Esophagus muscularis mucosa (tissue), 4 donors: ENCODE data around the gene ABHD8. TPM values are rescaled to one million over a fixed set of nuclear protein-coding genes. Genes with fewer than 3 reads are reported as not detected.
A peak's percentile ranks its signal among the peaks of the same experiment; 100 is the strongest.

ENCODE experiments used
- DNase-seq: peaks from one replicate; pipeline ENCODE4 v3.0.0-alpha.2; 2017; ENCODE audit errors: extremely low spot score
- H3K27ac ChIP-seq, 4 donors: fragments of 200-600 bp; sonication (generic); replicated peaks in 1 of 4; 1 replicate in 3 of 4; 2 replicates in 1 of 4; pipeline ENCODE4 v1.5.1; 2016 to 2019; ENCODE audit warnings: mild to moderate bottlenecking in 1 of 4
- H3K27me3 ChIP-seq, 4 donors: fragments of 200-600 bp; sonication (generic); one replicate each; pipeline versions ENCODE4 v1.5.1 to v1.6.0; 2016 to 2019
- H3K36me3 ChIP-seq, 4 donors: fragments of 200-600 bp; sonication (generic); one replicate each; pipeline ENCODE4 v1.5.1; 2016 to 2019
- H3K4me1 ChIP-seq, 4 donors: fragments of 200-600 bp; sonication (generic); one replicate each; pipeline ENCODE4 v1.5.1; 2016 to 2019
- H3K4me3 ChIP-seq, 4 donors: fragments of 200-600 bp; sonication (generic); 1 replicate in 2 of 4; 2 replicates in 2 of 4; pipeline ENCODE4 v1.5.1; 2016 to 2019; ENCODE audit warnings: mild to moderate bottlenecking in 4 of 4, moderate library complexity in 1 of 4
- H3K9me3 ChIP-seq, 4 donors: fragments of 200-600 bp; sonication (generic); 1 replicate in 3 of 4; 2 replicates in 1 of 4; pipeline ENCODE4 v1.5.1; 2016 to 2019
- EP300 ChIP-seq: sonication (generic); formaldehyde crosslinking; IDR thresholded peaks from one replicate; pipeline ENCODE4 v1.6.1; 2017; ENCODE audit warnings: antibody characterized with exemption
- POLR2A ChIP-seq: fragments of 450-650 bp; IDR thresholded peaks from one replicate; pipeline ENCODE4 v1.6.1; 2017; ENCODE audit warnings: antibody characterized with exemption, moderate library complexity, mild to moderate bottlenecking, low read depth
- POLR2AphosphoS5 ChIP-seq, 2 donors: sonication (generic); formaldehyde crosslinking; IDR thresholded peaks; one replicate each; pipeline ENCODE4 v1.6.1; 2017; ENCODE audit warnings: antibody characterized with exemption in 2 of 2
- WGBS: methylation state at CpG from one replicate; pipeline ENCODE4 v1.1.5; 2018; 5-methylcytosine and 5-hydroxymethylcytosine counted together
- intact Hi-C: fragments of 100-400 bp; cut with DNase I; formaldehyde crosslinking; loops from one replicate; pipeline ENCODE4 v1.15.1; 2023
- total RNA-seq, 4 donors: library from RNA; depleted of rRNA; stranded (reverse); fragments of >200 nt; gene quantifications; one replicate each; pipeline versions ENCODE4 v1.1.0 to v1.2.1, GENCODE V29; 2016
- TF ChIP-seq, protein P1 (sequence below), 3 experiments: fragments of 200-600 bp in 2 of 3; fragments of 450-650 bp in 1 of 3; sonication (generic) in 2 of 3; IDR thresholded peaks; one replicate each; pipeline ENCODE4 v1.5.1; 2017 to 2019; ENCODE audit warnings: antibody characterized with exemption in 3 of 3, mild to moderate bottlenecking in 2 of 3, moderate library complexity in 1 of 3

ABHD8 gene
- total RNA-seq, 4 donors from 2014 or later: 14.7 to 35.4 (median 28.1) TPM

DNA sequence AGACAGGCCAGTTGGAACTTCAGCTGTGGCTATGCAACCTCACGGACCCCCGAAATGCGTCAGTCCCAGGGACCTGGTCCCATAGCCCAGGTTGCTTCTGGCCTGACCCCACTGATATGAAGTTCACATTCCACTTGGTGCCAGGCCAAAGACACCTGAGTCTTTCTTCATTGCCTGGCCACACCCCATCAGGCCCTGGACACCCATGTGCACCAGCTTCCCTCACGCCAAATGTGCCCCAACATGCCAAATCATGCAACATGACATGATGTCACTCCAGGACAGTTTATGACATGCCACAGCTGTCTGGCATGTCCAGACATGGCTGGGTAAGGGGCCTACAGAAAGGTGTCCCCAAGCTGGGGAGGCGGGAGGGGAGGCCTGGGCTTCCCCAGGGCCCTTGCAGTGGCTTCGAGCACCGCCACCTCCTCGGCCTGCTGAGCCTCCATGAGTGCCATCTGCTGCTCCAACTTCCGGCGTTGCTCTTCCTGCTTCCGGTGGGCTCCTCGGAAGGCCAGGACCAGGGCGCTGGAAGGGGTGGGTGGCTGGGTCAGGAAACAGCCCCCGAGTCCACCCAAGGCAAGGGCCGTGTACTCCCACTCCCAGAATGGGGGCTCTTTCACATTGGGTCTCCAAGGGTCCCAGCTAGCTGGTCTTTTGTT lies 53.2 kb downstream of the ABHD8 start:
- TF ChIP-seq, protein P1, sequence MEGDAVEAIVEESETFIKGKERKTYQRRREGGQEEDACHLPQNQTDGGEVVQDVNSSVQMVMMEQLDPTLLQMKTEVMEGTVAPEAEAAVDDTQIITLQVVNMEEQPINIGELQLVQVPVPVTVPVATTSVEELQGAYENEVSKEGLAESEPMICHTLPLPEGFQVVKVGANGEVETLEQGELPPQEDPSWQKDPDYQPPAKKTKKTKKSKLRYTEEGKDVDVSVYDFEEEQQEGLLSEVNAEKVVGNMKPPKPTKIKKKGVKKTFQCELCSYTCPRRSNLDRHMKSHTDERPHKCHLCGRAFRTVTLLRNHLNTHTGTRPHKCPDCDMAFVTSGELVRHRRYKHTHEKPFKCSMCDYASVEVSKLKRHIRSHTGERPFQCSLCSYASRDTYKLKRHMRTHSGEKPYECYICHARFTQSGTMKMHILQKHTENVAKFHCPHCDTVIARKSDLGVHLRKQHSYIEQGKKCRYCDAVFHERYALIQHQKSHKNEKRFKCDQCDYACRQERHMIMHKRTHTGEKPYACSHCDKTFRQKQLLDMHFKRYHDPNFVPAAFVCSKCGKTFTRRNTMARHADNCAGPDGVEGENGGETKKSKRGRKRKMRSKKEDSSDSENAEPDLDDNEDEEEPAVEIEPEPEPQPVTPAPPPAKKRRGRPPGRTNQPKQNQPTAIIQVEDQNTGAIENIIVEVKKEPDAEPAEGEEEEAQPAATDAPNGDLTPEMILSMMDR (IDR thresholded peaks at IDR 0.05): no peak
- no peak for TF ChIP-seq POLR2A
- TF ChIP-seq EP300: no peak
- no peak for TF ChIP-seq POLR2AphosphoS5 (IDR thresholded peaks at IDR 0.05)
- Histone ChIP-seq H3K4me3 (no peak overlapping the region), H3K4me1 (peaks cover 10 to 19% (median 14%) of the 10 kb centered on the region in 4 donors), H3K36me3 (peaks cover 0 to 25% (median 2%) of the 10 kb centered on the region in 4 donors), H3K27me3 (no peaks in the 10 kb centered on the region), H3K27ac (no peak overlapping the region), H3K9me3 (no peaks in the 10 kb centered on the region)
- DNase-seq: no peak
- intact Hi-C loops: no loop called here
- 89% methylated on average over 8 of the region's 15 CpGs for WGBS

DNA sequence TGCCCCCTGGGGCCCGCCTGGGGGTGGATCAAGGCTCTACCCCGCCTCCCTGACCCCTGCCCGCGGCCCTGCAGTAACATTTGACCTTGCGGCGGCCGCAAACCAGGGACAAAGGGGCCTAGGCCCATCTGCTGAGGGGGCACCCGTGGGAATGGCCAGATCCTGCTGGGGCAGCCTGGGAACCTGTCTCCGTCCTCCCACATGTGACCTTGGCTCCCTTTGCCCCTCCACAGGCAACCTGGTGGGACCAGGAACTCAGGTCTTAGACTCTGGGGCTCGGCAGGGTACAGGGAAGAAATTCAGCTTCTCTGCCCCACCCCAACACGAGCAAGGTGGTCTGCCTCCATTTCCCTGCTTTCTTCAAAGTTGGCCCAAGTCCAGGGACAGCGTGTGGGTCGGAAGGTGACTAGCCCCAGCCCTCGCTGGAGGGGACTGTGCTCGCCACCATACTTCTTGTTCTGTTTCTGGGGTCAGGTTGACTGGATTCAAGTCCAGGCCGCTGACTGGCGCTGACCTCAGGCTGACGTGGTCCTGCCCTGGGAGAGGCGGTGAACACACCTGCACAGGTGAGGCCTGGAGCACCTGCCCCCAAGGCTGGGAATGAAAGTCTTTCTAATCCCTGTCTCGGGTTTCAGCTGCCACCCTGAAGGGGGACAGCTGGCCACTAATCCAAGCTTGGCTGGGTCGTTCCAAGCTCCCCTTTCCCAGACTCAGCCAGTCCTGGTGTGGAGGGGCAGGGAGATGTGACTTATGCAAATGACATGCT lies 55.0 kb downstream of the ABHD8 start:
- no peaks in the 10 kb centered on the region for H3K27me3 ChIP-seq
- 76% methylated on average over 13 of the region's 21 CpGs for WGBS
- DNase-seq: no peak
- TF ChIP-seq POLR2A (no peak), POLR2AphosphoS5 (IDR thresholded peaks at IDR 0.05) (no peak), EP300 (no peak)
- TF ChIP-seq, protein P1 (IDR thresholded peaks at IDR 0.05): no peak
- intact Hi-C loops: no loop called here
- H3K36me3 ChIP-seq: peaks cover 0 to 19% (median 2%) of the 10 kb centered on the region in 4 donors
- H3K4me1 ChIP-seq: peaks cover 15 to 36% (median 27%) of the 10 kb centered on the region in 4 donors
- H3K27ac ChIP-seq: peak overlapping the region in 1 of 4 donors; percentile 14
- H3K4me3 ChIP-seq: no peak overlapping the region
- no peaks in the 10 kb centered on the region for H3K9me3 ChIP-seq

DNA sequence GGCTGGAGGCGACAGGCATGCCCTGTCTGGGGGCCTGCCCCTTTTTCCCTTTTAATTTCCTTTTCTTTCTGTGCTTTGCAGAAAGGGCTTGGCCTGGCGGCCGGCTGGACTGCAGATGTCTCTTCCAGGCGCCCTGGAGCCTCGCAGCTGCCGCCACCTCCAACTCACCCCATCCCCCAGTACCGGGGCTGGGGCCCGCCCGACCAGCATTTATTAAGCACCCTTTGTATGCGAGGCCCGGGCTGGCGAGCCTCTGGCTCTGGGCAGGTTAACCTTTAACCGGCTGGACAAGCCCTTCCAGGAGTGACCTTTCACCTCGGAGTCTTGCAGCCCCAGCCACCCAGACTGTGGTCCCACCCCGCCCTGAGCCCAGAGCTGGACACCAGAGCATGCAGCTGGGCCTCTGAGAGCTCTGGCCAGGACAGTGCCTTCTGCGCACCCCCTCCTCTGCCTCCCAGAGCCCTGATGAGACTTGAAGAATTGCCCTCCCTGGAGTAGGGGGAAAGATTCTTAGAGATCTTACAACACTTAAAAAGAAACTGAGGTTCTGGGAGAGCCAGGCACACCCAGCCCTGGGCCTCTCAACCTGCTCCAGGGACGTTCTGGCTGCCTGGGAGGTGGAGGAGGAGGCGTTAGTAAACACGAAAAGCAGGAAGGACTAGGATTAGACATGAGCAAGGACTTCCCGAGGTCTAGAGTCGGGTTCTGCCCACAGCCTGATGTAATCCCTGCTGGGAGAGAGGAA lies 56.4 kb downstream of the ABHD8 start:
- H3K27me3 ChIP-seq: no peaks in the 10 kb centered on the region
- H3K9me3 ChIP-seq: no peaks in the 10 kb centered on the region
- H3K27ac ChIP-seq: peak overlapping the region; percentile 85 to 90 (median 87)
- peaks cover 28 to 50% (median 40%) of the 10 kb centered on the region in 4 donors for H3K4me1 ChIP-seq
- peak overlapping the region; percentile 76 to 97 (median 90) for H3K4me3 ChIP-seq
- intact Hi-C loops: no loop called here
- no peak for DNase-seq
- TF ChIP-seq, protein P1 (IDR thresholded peaks at IDR 0.05): no peak
- TF ChIP-seq EP300: no peak
- TF ChIP-seq POLR2AphosphoS5 (IDR thresholded peaks at IDR 0.05): no peak
- TF ChIP-seq POLR2A: no peak
- peaks cover 0 to 13% (median 2%) of the 10 kb centered on the region in 4 donors for H3K36me3 ChIP-seq
- WGBS: 19% methylated on average over 14 of the region's 21 CpGs

DNA sequence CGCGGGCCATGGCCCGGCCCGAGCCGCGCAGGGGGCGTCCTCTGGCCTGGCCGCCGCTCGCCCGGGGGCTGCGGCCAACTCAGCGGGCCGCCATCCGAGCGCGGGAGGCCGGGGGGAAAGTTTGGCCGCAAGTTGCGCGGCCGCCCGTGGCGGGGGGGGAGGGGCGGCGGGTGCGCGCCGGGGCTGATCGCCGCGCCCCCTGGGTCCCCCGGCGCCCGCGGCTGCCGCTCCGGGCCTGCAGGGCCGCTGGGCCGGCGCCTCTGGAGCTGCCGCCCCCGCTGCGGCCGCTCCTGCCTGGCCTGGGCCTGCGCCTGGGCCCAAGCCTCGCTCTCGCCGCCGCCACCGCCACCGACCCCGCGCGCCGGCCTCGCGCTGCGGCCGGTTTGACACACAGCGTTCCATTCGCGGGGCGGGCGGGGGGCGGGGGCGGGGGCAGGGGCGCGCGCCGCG lies 57.7 kb downstream of the ABHD8 start, which contains the start of gene NR2F6:
TSS of gene NR2F6 (minus strand) at position 385 of the 450 bp plus-strand sequence. CDS start 699 bp downstream, outside the sequence.
- peaks cover 37 to 62% (median 51%) of the 10 kb centered on the region in 4 donors for H3K4me1 ChIP-seq
- WGBS: 0% methylated on average over 3 of the region's 72 CpGs
- intact Hi-C loops: no loop called here

More for the DNA sequence above, 57.7 kb downstream of the ABHD8 start, which contains the start of gene NR2F6:
- Histone ChIP-seq H3K27me3 (no peaks in the 10 kb centered on the region), H3K9me3 (no peaks in the 10 kb centered on the region), H3K4me3 (peak within 1 kb of the TSS; percentile 76 to 97 (median 90)), H3K27ac (peak within 1 kb of the TSS; percentile 85 to 90 (median 87)), H3K36me3 (peaks cover 0 to 7% (median 3%) of the 10 kb centered on the region in 4 donors)
- TF ChIP-seq EP300 (no peak), POLR2AphosphoS5 (IDR thresholded peaks at IDR 0.05) (peak in 1 of 2 donors; percentile 76), POLR2A (no peak)
- TF ChIP-seq, protein P1 (IDR thresholded peaks at IDR 0.05): no peak
- no peak for DNase-seq
